Spinal cord (tissue), 10 donors: ENCODE measurements around the gene CACUL1. TPM values are rescaled to one million over a fixed set of nuclear protein-coding genes. Genes with fewer than 3 reads are reported as not detected.
"Not testable (repeated sequence)": the region's sequence is repeated elsewhere in the genome, so short reads cannot be mapped to it uniquely, and the experiment has no call there.

Experiments
- DNase-seq, 6 donors: peaks; one replicate each; pipeline versions ENCODE4 v3.0.0 to v3.0.0-alpha.2; 2013 to 2015; ENCODE audit warnings: low spot score in 6 of 6, low read depth in 4 of 6
- H3K27ac ChIP-seq: one replicate; pipeline ENCODE4 v1.5.1; 2013; ENCODE audit warnings: low read depth, low read length, control low read depth
- H3K27me3 ChIP-seq: one replicate; pipeline ENCODE4 v1.6.1; 2013; ENCODE audit warnings: low read length; ENCODE audit not compliant: control insufficient read depth, insufficient read depth
- H3K36me3 ChIP-seq: one replicate; pipeline ENCODE4 v1.6.1; 2013; ENCODE audit warnings: low read length; ENCODE audit not compliant: control insufficient read depth, insufficient read depth
- H3K4me1 ChIP-seq: one replicate; pipeline ENCODE4 v1.6.1; 2013; ENCODE audit warnings: low read length; ENCODE audit not compliant: control insufficient read depth, insufficient read depth
- H3K4me3 ChIP-seq: one replicate; pipeline ENCODE4 v1.5.1; 2013; ENCODE audit warnings: low read depth, low read length, control low read depth
- H3K9me3 ChIP-seq: one replicate; pipeline ENCODE4 v1.6.1; 2013; ENCODE audit warnings: low read length; ENCODE audit not compliant: control insufficient read depth, insufficient read depth
- WGBS: methylation state at CpG from one replicate; pipeline ENCODE4 v1.1.5; 2013; ENCODE audit warnings: missing lambda C conversion rate; ENCODE audit not compliant: insufficient coverage; 5-methylcytosine and 5-hydroxymethylcytosine counted together
- long read RNA-seq, 4 donors: transcript quantifications; one replicate each; lab custom pipeline, GENCODE V29; 2026
- polyA plus RNA-seq, 2 donors: library from polyadenylated mRNA; unstranded; fragments of 120-200 nt; gene quantifications; one replicate each; pipeline ENCODE4 v1.2.1, GENCODE V29; 2013; ENCODE audit not compliant: insufficient read length in 2 of 2
- total RNA-seq, 2 donors: library from RNA; depleted of rRNA in 1 of 2; stranded (reverse); fragments of 120-200 nt in 1 of 2; fragments of >200 nt in 1 of 2; gene quantifications; one replicate each; pipeline versions ENCODE4 v1.2.3 to v1.2.4, GENCODE V29; 2013 to 2014
- donor health status: healthy.

CACUL1 gene
- total RNA-seq (10 to 100 TPM; 33.7 to 43.5 TPM), polyA plus RNA-seq (10 to 100 TPM; 20.1 to 23.2 TPM)
- long read RNA-seq, donor 1, full-length matches to known transcripts: 7 of 7 reads
- long read RNA-seq, donor 1, partial matches to known transcripts: 0 of 7 reads
- long read RNA-seq, donor 1, other reads (novel, unspliced or antisense): 0 of 7 reads
- long read RNA-seq, donor 2, full-length matches to known transcripts: 6 of 6 reads
- long read RNA-seq, donor 2, partial matches to known transcripts: 0 of 6 reads
- long read RNA-seq, donor 2, other reads (novel, unspliced or antisense): 0 of 6 reads
- long read RNA-seq, donor 3, full-length matches to known transcripts: 5 of 5 reads
- long read RNA-seq, donor 3, partial matches to known transcripts: 0 of 5 reads
- long read RNA-seq, donor 3, other reads (novel, unspliced or antisense): 0 of 5 reads
- long read RNA-seq, donor 4, full-length matches to known transcripts: 5 of 5 reads
- long read RNA-seq, donor 4, partial matches to known transcripts: 0 of 5 reads
- long read RNA-seq, donor 4, other reads (novel, unspliced or antisense): 0 of 5 reads

GRCh38 chr10:118754556-118755423 lies at the start of gene CACUL1:
Gene CACUL1, minus strand, starts transcription at chr10:118754970. Its CDS starts 208 bp downstream, at chr10:118754762.
- H3K9me3 ChIP-seq: no peaks in the 10 kb centered on the region
- H3K27me3 ChIP-seq: no peaks in the 10 kb centered on the region
- peak; percentile 97 to 100 (median 100) for DNase-seq
- peak within 1 kb of the TSS; percentile 87 for H3K27ac ChIP-seq
- peak within 1 kb of the TSS; percentile 81 for H3K4me3 ChIP-seq
- no peaks in the 10 kb centered on the region for H3K36me3 ChIP-seq
- H3K4me1 ChIP-seq: peaks cover 9% of the 10 kb centered on the region
- WGBS: under 1% methylated on average over 87 of the region's 87 CpGs

GRCh38 chr10:118804262-118804773 lies 49.5 kb upstream of the CACUL1 start:
- H3K9me3 ChIP-seq: no peaks in the 10 kb centered on the region
- 0% methylated on average over 1 of the region's 3 CpGs for WGBS
- no peak for DNase-seq
- no peaks in the 10 kb centered on the region for H3K27me3 ChIP-seq
- H3K36me3 ChIP-seq: no peaks in the 10 kb centered on the region
- H3K27ac ChIP-seq: no peak overlapping the region
- H3K4me1 ChIP-seq: peaks cover 11% of the 10 kb centered on the region
- no peak overlapping the region for H3K4me3 ChIP-seq

GRCh38 chr10:118802126-118802793 lies 47.5 kb upstream of the CACUL1 start:
- H3K27me3 ChIP-seq: no peaks in the 10 kb centered on the region
- no peak overlapping the region for H3K4me3 ChIP-seq
- H3K27ac ChIP-seq: no peak overlapping the region
- H3K9me3 ChIP-seq: no peaks in the 10 kb centered on the region
- no peaks in the 10 kb centered on the region for H3K36me3 ChIP-seq
- DNase-seq: no peak
- H3K4me1 ChIP-seq: peaks cover 2% of the 10 kb centered on the region
- WGBS: 92% methylated on average over 5 of the region's 14 CpGs

- H3K4me1 ChIP-seq: peaks cover 2% of the 10 kb centered on the region
- WGBS: 100% methylated on average over 3 of the region's 4 CpGs
- H3K27me3 ChIP-seq: no peaks in the 10 kb centered on the region
- DNase-seq: peak in 2 of 6 donors; percentile 20 to 39
- no peak overlapping the region for H3K27ac ChIP-seq
- no peaks in the 10 kb centered on the region for H3K9me3 ChIP-seq
- H3K36me3 ChIP-seq: no peaks in the 10 kb centered on the region
- H3K4me3 ChIP-seq: no peak overlapping the region
These were observed 46.1 kb upstream of the CACUL1 start for GRCh38 chr10:118800920-118801319.

- Histone ChIP-seq H3K27ac (no peak overlapping the region), H3K27me3 (no peaks in the 10 kb centered on the region), H3K36me3 (no peaks in the 10 kb centered on the region), H3K4me1 (no peaks in the 10 kb centered on the region), H3K9me3 (no peaks in the 10 kb centered on the region), H3K4me3 (no peak overlapping the region)
- no peak for DNase-seq
- WGBS: 100% methylated on average over 1 of the region's 3 CpGs
These were observed 45.0 kb upstream of the CACUL1 start for GRCh38 chr10:118799777-118800176.

- Histone ChIP-seq H3K27me3 (no peaks in the 10 kb centered on the region), H3K4me3 (no peak overlapping the region), H3K9me3 (no peaks in the 10 kb centered on the region), H3K36me3 (no peaks in the 10 kb centered on the region), H3K27ac (no peak overlapping the region), H3K4me1 (no peaks in the 10 kb centered on the region)
- DNase-seq: peak in 1 of 6 donors; percentile 16
- 52% methylated on average over 3 of the region's 3 CpGs for WGBS
These were observed 43.5 kb upstream of the CACUL1 start for GRCh38 chr10:118798231-118798662.

GRCh38 chr10:118794971-118795370 lies 40.2 kb upstream of the CACUL1 start:
- not testable (repeated sequence) for H3K9me3 ChIP-seq, DNase-seq, H3K27ac ChIP-seq, H3K4me1 ChIP-seq, H3K36me3 ChIP-seq, H3K4me3 ChIP-seq, H3K27me3 ChIP-seq
- WGBS: 90% methylated on average over 2 of the region's 7 CpGs

- H3K9me3 ChIP-seq: no peaks in the 10 kb centered on the region
- H3K27ac ChIP-seq: no peak overlapping the region
- H3K36me3 ChIP-seq: no peaks in the 10 kb centered on the region
- no peak for DNase-seq
- H3K4me3 ChIP-seq: no peak overlapping the region
- WGBS: 97% methylated on average over 6 of the region's 6 CpGs
- no peaks in the 10 kb centered on the region for H3K27me3 ChIP-seq
- H3K4me1 ChIP-seq: no peaks in the 10 kb centered on the region
These were observed 38.8 kb upstream of the CACUL1 start for GRCh38 chr10:118793545-118793944.

- 89% methylated on average over 1 of the region's 1 CpG for WGBS
- peak in 1 of 6 donors; percentile 11 for DNase-seq
- H3K4me3 ChIP-seq: no peak overlapping the region
These were observed 37.8 kb upstream of the CACUL1 start for GRCh38 chr10:118792526-118792925.

More at GRCh38 chr10:118792526-118792925, 37.8 kb upstream of the CACUL1 start:
- Histone ChIP-seq H3K27me3 (no peaks in the 10 kb centered on the region), H3K9me3 (no peaks in the 10 kb centered on the region), H3K27ac (no peak overlapping the region), H3K36me3 (no peaks in the 10 kb centered on the region), H3K4me1 (no peaks in the 10 kb centered on the region)
